H9 (cell line): ENCODE measurements around the gene CTXN1. TPM values are rescaled to one million over a fixed set of nuclear protein-coding genes. Genes with fewer than 3 reads are reported as not detected.
A peak's percentile ranks its signal among the peaks of the same experiment; 100 is the strongest.

Experiments
- DNase-seq: peaks from one replicate; pipeline ENCODE4 v3.0.0-alpha.2; 2017
- H2AFZ ChIP-seq: one replicate; pipeline ENCODE4 v1.6.1; 2013; ENCODE audit warnings: mild to moderate bottlenecking, low read length, control low read depth, moderate library complexity
- H2AK5ac ChIP-seq: 2 replicates; pipeline ENCODE4 v1.6.1; 2013; ENCODE audit warnings: low read length, control low read depth, mixed read lengths; ENCODE audit not compliant: insufficient read length
- H2BK120ac ChIP-seq: one replicate; pipeline ENCODE4 v1.6.1; 2013; ENCODE audit warnings: low read depth, mild to moderate bottlenecking, low read length, control low read depth, inconsistent platforms; ENCODE audit not compliant: poor library complexity, severe bottlenecking
- H2BK12ac ChIP-seq: 2 replicates; pipeline ENCODE4 v1.6.1; 2013; ENCODE audit warnings: low read length, control low read depth, mixed read lengths, low read depth; ENCODE audit not compliant: insufficient read length
- H2BK15ac ChIP-seq: 2 replicates; pipeline ENCODE4 v1.6.1; 2013; ENCODE audit warnings: low read depth, low read length, control low read depth
- H2BK20ac ChIP-seq: one replicate; pipeline ENCODE4 v1.6.1; 2013; ENCODE audit warnings: low read depth, mild to moderate bottlenecking, low read length, control low read depth, inconsistent platforms; ENCODE audit not compliant: poor library complexity, severe bottlenecking
- H2BK5ac ChIP-seq: 2 replicates; pipeline ENCODE4 v1.6.1; 2013; ENCODE audit warnings: low read length, control low read depth, mixed read lengths; ENCODE audit not compliant: insufficient read length
- H3K14ac ChIP-seq: 2 replicates; pipeline ENCODE4 v1.6.1; 2013; ENCODE audit warnings: low read length, control low read depth; ENCODE audit not compliant: insufficient read depth
- H3K18ac ChIP-seq: 2 replicates; pipeline ENCODE4 v1.6.1; 2013; ENCODE audit warnings: low read depth, mild to moderate bottlenecking, mixed read lengths, low read length, control low read depth; ENCODE audit not compliant: insufficient read length
- H3K23ac ChIP-seq: 2 replicates; pipeline ENCODE4 v1.6.1; 2013; ENCODE audit warnings: low read length, control low read depth, mixed read lengths, low read depth; ENCODE audit not compliant: insufficient read length
- H3K23me2 ChIP-seq: 2 replicates; pipeline ENCODE4 v1.6.1; 2013; ENCODE audit warnings: low read depth, mild to moderate bottlenecking, mixed read lengths, low read length, control low read depth; ENCODE audit not compliant: insufficient read length, poor library complexity, severe bottlenecking
- H3K27ac ChIP-seq: 2 replicates; pipeline ENCODE4 v1.5.1; 2013; ENCODE audit warnings: low read length, control low read depth, mixed read lengths, low read depth; ENCODE audit not compliant: insufficient read length
- H3K27me3 ChIP-seq: 2 replicates; pipeline ENCODE4 v1.6.1; 2013; ENCODE audit warnings: low read length, control low read depth, inconsistent platforms; ENCODE audit not compliant: insufficient read depth
- H3K4ac ChIP-seq: 2 replicates; pipeline ENCODE4 v1.6.1; 2013; ENCODE audit warnings: low read depth, mild to moderate bottlenecking, control low read depth, inconsistent platforms, low read length, moderate library complexity
- H3K4me1 ChIP-seq: 2 replicates; pipeline ENCODE4 v1.6.1; 2013; ENCODE audit warnings: low read length, control low read depth, inconsistent platforms; ENCODE audit not compliant: insufficient read depth
- H3K4me2 ChIP-seq: 2 replicates; pipeline ENCODE4 v1.6.1; 2013; ENCODE audit warnings: low read length, control low read depth, mixed read lengths; ENCODE audit not compliant: insufficient read length, insufficient read depth
- H3K56ac ChIP-seq: 2 replicates; pipeline ENCODE4 v1.6.1; 2013; ENCODE audit warnings: low read depth, mild to moderate bottlenecking, mixed read lengths, low read length, control low read depth; ENCODE audit not compliant: insufficient read length
- H3K79me1 ChIP-seq: 2 replicates; pipeline ENCODE4 v1.6.1; 2013; ENCODE audit warnings: low read depth, mild to moderate bottlenecking, moderate library complexity, low read length, control low read depth, inconsistent platforms; ENCODE audit not compliant: insufficient read depth, poor library complexity, severe bottlenecking
- H3K79me2 ChIP-seq: 2 replicates; pipeline ENCODE4 v1.6.1; 2013; ENCODE audit warnings: low read length, control low read depth, inconsistent platforms; ENCODE audit not compliant: insufficient read depth
- H3K9ac ChIP-seq: 2 replicates; pipeline ENCODE4 v1.6.1; 2013; ENCODE audit warnings: low read length, control low read depth, mixed read lengths; ENCODE audit not compliant: insufficient read length; ENCODE audit errors: extremely low read depth
- H3K9me3 ChIP-seq: one replicate; pipeline ENCODE4 v1.6.1; 2013; ENCODE audit warnings: low read depth, low read length, inconsistent platforms; ENCODE audit not compliant: control insufficient read depth
- H3T11ph ChIP-seq: one replicate; pipeline ENCODE4 v1.6.1; 2013; ENCODE audit warnings: mild to moderate bottlenecking, low read length, control low read depth, inconsistent platforms
- H4K20me1 ChIP-seq: one replicate; pipeline ENCODE4 v1.6.1; 2013; ENCODE audit not compliant: control insufficient read depth, insufficient read length, insufficient read depth
- H4K5ac ChIP-seq: 2 replicates; pipeline ENCODE4 v1.6.1; 2013; ENCODE audit warnings: low read depth, mild to moderate bottlenecking, mixed read lengths, low read length, control low read depth; ENCODE audit not compliant: insufficient read length
- H4K8ac ChIP-seq: replicated peaks from 2 replicates; pipeline ENCODE4 v1.6.1; 2013; ENCODE audit warnings: low read length, control low read depth, mixed read lengths, low read depth; ENCODE audit not compliant: insufficient read length
- H4K91ac ChIP-seq: 2 replicates; pipeline ENCODE4 v1.6.1; 2013; ENCODE audit warnings: low read depth, mild to moderate bottlenecking, moderate library complexity, mixed read lengths, low read length, control low read depth; ENCODE audit not compliant: insufficient read length
- H3K27ac Mint-ChIP-seq, 3 experiments: 2 replicates in 2 of 3; 3 replicates in 1 of 3; pipeline ENCODE4 v1.8.0; 2020 to 2021; ENCODE audit warnings: mixed read lengths in 3 of 3, mild to moderate bottlenecking in 1 of 3, moderate library complexity in 1 of 3
- H3K27me3 Mint-ChIP-seq: 2 replicates; pipeline ENCODE4 v1.8.0; 2021; ENCODE audit warnings: low read depth, mild to moderate bottlenecking, moderate library complexity, mixed read lengths
- H3K36me3 Mint-ChIP-seq, 3 experiments: 2 replicates in 2 of 3; 3 replicates in 1 of 3; pipeline ENCODE4 v1.8.0; 2020 to 2021; ENCODE audit warnings: low read depth in 3 of 3, mixed read lengths in 3 of 3; ENCODE audit not compliant: insufficient read depth in 1 of 3
- H3K4me1 Mint-ChIP-seq, 2 experiments: 2 replicates each; pipeline ENCODE4 v1.8.0; 2020; ENCODE audit warnings: mixed read lengths in 2 of 2
- H3K4me3 Mint-ChIP-seq, 2 experiments: 2 replicates in 1 of 2; 3 replicates in 1 of 2; pipeline ENCODE4 v1.8.0; 2020 to 2021; ENCODE audit warnings: mild to moderate bottlenecking in 2 of 2, mixed read lengths in 2 of 2, moderate library complexity in 1 of 2
- H3K9me3 Mint-ChIP-seq, 2 experiments: 2 replicates in 1 of 2; 3 replicates in 1 of 2; pipeline ENCODE4 v1.8.0; 2020; ENCODE audit warnings: mild to moderate bottlenecking in 2 of 2, mixed read lengths in 2 of 2, moderate library complexity in 1 of 2
- WGBS: extraction: QIAGEN DNeasy Blood & Tissue Kit; methylation state at CpG from one replicate; pipeline ENCODE4 v1.1.7; 2013; ENCODE audit warnings: missing lambda C conversion rate, low lambda C conversion rate, mixed read lengths; ENCODE audit not compliant: insufficient read length; ENCODE audit errors: extremely low coverage; 5-methylcytosine and 5-hydroxymethylcytosine counted together
- total RNA-seq: library from RNA; stranded (reverse); gene quantifications from 2 replicates; pipeline ENCODE4 v1.2.1, GENCODE V29; 2021
- TF ChIP-seq, protein P1 (sequence below): fragments of 200-600 bp; sonication (generic); conservative IDR thresholded peaks from 3 replicates; pipeline ENCODE4 v1.8.0; 2021; ENCODE audit warnings: antibody characterized with exemption, mild to moderate bottlenecking

The CTXN1 gene
- total RNA-seq, 1 experiment from 2014 or later = 22.7 TPM

DNA sequence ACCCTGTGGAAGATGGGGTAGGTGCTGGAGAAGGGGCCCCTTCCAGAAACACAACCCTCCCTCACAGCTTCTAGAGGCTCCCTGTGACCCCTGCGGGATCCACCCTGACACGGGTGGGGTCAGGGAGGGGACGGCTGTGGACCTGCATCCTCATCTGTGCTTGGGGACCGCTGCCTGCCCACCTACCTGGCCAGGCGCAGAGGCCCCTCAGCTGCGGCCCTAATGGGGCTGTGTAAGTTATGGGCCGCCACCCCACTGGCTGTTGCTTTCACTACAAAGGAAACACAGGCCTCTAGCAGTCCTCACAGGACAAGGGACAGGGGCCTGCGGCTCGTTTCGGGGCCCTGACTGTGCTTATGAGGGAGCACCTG, 7.0 kb upstream of the CTXN1 start:
- H3K36me3 Mint-ChIP-seq = peaks cover 27 to 81% (median 60%) of the 10 kb centered on the region in 3 experiments; a peak in 6 of 7 replicates
- no peak overlapping the region for H3K27ac ChIP-seq
- H2BK12ac ChIP-seq = no peak overlapping the region
- H2BK15ac ChIP-seq = no peak overlapping the region
- no peaks in the 10 kb centered on the region for H3K79me2 ChIP-seq
- no peak overlapping the region for H3K14ac ChIP-seq
- H4K20me1 ChIP-seq = no peaks in the 10 kb centered on the region
- H4K91ac ChIP-seq = no peak overlapping the region
- no peaks in the 10 kb centered on the region for H3K23me2 ChIP-seq
- peaks cover 0 to 4% of the 10 kb centered on the region in 2 experiments; a peak in 1 of 4 replicates for H3K4me1 Mint-ChIP-seq
- no peak overlapping the region for H3T11ph ChIP-seq
- H2AK5ac ChIP-seq = no peak overlapping the region
- no peaks in the 10 kb centered on the region for H3K9me3 ChIP-seq
- H3K27me3 ChIP-seq = no peaks in the 10 kb centered on the region
- no peak overlapping the region for H4K5ac ChIP-seq
- H4K8ac ChIP-seq = no peak overlapping the region
- H3K27ac Mint-ChIP-seq = peak overlapping the region in 1 of 3 experiments; percentile 70; a peak in 1 of 7 replicates
- DNase-seq = no peak
- H2AFZ ChIP-seq = no peak overlapping the region
- no peaks in the 10 kb centered on the region for H3K9me3 Mint-ChIP-seq
- no peaks in the 10 kb centered on the region for H3K79me1 ChIP-seq
- no peak overlapping the region for H3K18ac ChIP-seq
- no CpG with 5 or more reads among the region's 10 CpGs for WGBS
- H3K4me1 ChIP-seq = no peaks in the 10 kb centered on the region
- no peak overlapping the region for H2BK5ac ChIP-seq
- H3K4me3 Mint-ChIP-seq = no peak overlapping the region
- H3K4me2 ChIP-seq = no peak overlapping the region
- no peak overlapping the region for H2BK120ac ChIP-seq
- H2BK20ac ChIP-seq = no peak overlapping the region
- TF ChIP-seq, protein P1, sequence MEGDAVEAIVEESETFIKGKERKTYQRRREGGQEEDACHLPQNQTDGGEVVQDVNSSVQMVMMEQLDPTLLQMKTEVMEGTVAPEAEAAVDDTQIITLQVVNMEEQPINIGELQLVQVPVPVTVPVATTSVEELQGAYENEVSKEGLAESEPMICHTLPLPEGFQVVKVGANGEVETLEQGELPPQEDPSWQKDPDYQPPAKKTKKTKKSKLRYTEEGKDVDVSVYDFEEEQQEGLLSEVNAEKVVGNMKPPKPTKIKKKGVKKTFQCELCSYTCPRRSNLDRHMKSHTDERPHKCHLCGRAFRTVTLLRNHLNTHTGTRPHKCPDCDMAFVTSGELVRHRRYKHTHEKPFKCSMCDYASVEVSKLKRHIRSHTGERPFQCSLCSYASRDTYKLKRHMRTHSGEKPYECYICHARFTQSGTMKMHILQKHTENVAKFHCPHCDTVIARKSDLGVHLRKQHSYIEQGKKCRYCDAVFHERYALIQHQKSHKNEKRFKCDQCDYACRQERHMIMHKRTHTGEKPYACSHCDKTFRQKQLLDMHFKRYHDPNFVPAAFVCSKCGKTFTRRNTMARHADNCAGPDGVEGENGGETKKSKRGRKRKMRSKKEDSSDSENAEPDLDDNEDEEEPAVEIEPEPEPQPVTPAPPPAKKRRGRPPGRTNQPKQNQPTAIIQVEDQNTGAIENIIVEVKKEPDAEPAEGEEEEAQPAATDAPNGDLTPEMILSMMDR = no peak
- H3K27me3 Mint-ChIP-seq = no peaks in the 10 kb centered on the region
- H3K56ac ChIP-seq = no peak overlapping the region
- no peak overlapping the region for H3K9ac ChIP-seq
- no peak overlapping the region for H3K23ac ChIP-seq
- no peak overlapping the region for H3K4ac ChIP-seq
